ENCODE results near the gene NOXRED1.

NOXRED1 gene

DNA sequence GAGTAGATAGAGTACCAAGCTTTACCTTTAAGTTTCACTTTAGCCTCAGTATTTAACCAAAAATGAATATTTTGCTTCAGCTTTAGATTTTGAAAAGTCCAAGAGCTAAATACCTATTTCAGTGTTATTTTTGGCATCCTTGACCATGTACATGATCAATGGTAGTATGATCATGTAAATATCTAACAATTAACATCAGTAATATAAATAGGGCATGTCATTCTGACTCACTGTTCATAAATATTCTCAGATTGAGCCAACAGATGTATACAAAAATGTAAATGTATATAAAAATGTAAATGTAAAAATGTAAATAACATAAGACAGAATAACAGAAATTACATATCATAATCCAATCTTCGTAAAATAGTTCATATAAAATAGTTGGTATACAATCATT lies 15.3 kb upstream of the NOXRED1 start:
- Histone ChIP-seq H3K9me2 (replicated peaks; ENCODE audit: control insufficient read depth, low read length) (no peaks in the 10 kb centered on the region), H3K27ac (ENCODE audit: low read depth, low read length) (no peak overlapping the region), H3K27me3 (ENCODE audit: control insufficient read depth, low read length) (no peaks in the 10 kb centered on the region), H4K20me1 (ENCODE audit: control insufficient read depth, insufficient read depth, low read depth, low read length) (no peaks in the 10 kb centered on the region), H3K4me2 (ENCODE audit: low read length) (no peak overlapping the region), H3K4me1 (ENCODE audit: control insufficient read depth, low read length) (no peaks in the 10 kb centered on the region), H3K9me3 (ENCODE audit: control insufficient read depth, insufficient read depth, low read length) (no peaks in the 10 kb centered on the region), H3F3A (ENCODE audit: control insufficient read depth, insufficient read depth) (no peaks in the 10 kb centered on the region), H3K4me3 (ENCODE audit: low read length) (no peak overlapping the region), H3K79me2 (ENCODE audit: control insufficient read depth, low read length) (no peaks in the 10 kb centered on the region), H3K36me3 (ENCODE audit: control insufficient read depth, low read length) (peaks cover 57% of the 10 kb centered on the region)
- no peak for TF ChIP-seq CTCF (IDR thresholded peaks at IDR 0.05; ENCODE audit: low read depth, low read length, poor library complexity, severe bottlenecking)
- TF ChIP-seq EZH2phosphoT487 (IDR thresholded peaks at IDR 0.05; ENCODE audit: borderline replicate concordance, low read length) = no peak

DNA sequence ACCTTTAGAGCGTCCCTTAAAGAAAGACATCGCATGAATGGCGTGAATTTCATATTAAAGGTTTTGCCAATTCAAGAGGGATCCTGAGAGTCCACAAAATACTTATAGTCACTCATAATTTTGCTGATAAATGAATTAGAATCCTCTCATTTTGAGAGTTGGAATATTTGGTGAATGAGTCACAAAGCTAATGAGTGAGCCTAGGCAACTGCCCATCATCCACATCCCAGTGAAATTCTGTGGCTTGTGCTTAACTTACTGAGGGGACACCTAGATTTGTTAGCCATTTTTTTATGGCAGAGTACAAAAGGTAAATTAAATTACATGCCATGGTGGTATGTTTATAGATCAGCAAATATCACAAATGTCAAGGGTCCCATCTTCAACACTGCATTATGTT lies 12.7 kb upstream of the NOXRED1 start:
- TF ChIP-seq EZH2phosphoT487 (IDR thresholded peaks at IDR 0.05; ENCODE audit: borderline replicate concordance, low read length) (no peak), CTCF (IDR thresholded peaks at IDR 0.05; ENCODE audit: low read depth, low read length, poor library complexity, severe bottlenecking) (no peak)

GRCh38 chr14:77426396-77426795 lies 3.1 kb upstream of the NOXRED1 start:
- H3F3A ChIP-seq (ENCODE audit: control insufficient read depth, insufficient read depth) = no peaks in the 10 kb centered on the region
- peaks cover 64% of the 10 kb centered on the region for H3K36me3 ChIP-seq (ENCODE audit: control insufficient read depth, low read length)
- no peaks in the 10 kb centered on the region for H3K79me2 ChIP-seq (ENCODE audit: control insufficient read depth, low read length)
- H3K4me1 ChIP-seq (ENCODE audit: control insufficient read depth, low read length) = no peaks in the 10 kb centered on the region
- no peaks in the 10 kb centered on the region for H3K9me3 ChIP-seq (ENCODE audit: control insufficient read depth, insufficient read depth, low read length)
- TF ChIP-seq CTCF (IDR thresholded peaks at IDR 0.05; ENCODE audit: low read depth, low read length, poor library complexity, severe bottlenecking) (no peak), EZH2phosphoT487 (IDR thresholded peaks at IDR 0.05; ENCODE audit: borderline replicate concordance, low read length) (no peak)
- H3K4me3 ChIP-seq (ENCODE audit: low read length) = no peak overlapping the region
- no peaks in the 10 kb centered on the region for H4K20me1 ChIP-seq (ENCODE audit: control insufficient read depth, insufficient read depth, low read depth, low read length)
- no peak overlapping the region for H3K4me2 ChIP-seq (ENCODE audit: low read length)
- no peak overlapping the region for H3K27ac ChIP-seq (ENCODE audit: low read depth, low read length)
- no peaks in the 10 kb centered on the region for H3K27me3 ChIP-seq (ENCODE audit: control insufficient read depth, low read length)
- H3K9me2 ChIP-seq (replicated peaks; ENCODE audit: control insufficient read depth, low read length) = no peaks in the 10 kb centered on the region

More for the DNA sequence above, 12.7 kb upstream of the NOXRED1 start:
- Histone ChIP-seq H3K4me2 (ENCODE audit: low read length) (no peak overlapping the region), H3K9me3 (ENCODE audit: control insufficient read depth, insufficient read depth, low read length) (no peaks in the 10 kb centered on the region), H3K36me3 (ENCODE audit: control insufficient read depth, low read length) (peaks cover 44% of the 10 kb centered on the region), H3F3A (ENCODE audit: control insufficient read depth, insufficient read depth) (no peaks in the 10 kb centered on the region), H3K4me1 (ENCODE audit: control insufficient read depth, low read length) (no peaks in the 10 kb centered on the region), H3K27ac (ENCODE audit: low read depth, low read length) (no peak overlapping the region), H3K27me3 (ENCODE audit: control insufficient read depth, low read length) (no peaks in the 10 kb centered on the region), H3K4me3 (ENCODE audit: low read length) (no peak overlapping the region), H3K9me2 (replicated peaks; ENCODE audit: control insufficient read depth, low read length) (no peaks in the 10 kb centered on the region), H4K20me1 (ENCODE audit: control insufficient read depth, insufficient read depth, low read depth, low read length) (no peaks in the 10 kb centered on the region), H3K79me2 (ENCODE audit: control insufficient read depth, low read length) (no peaks in the 10 kb centered on the region)

DNA sequence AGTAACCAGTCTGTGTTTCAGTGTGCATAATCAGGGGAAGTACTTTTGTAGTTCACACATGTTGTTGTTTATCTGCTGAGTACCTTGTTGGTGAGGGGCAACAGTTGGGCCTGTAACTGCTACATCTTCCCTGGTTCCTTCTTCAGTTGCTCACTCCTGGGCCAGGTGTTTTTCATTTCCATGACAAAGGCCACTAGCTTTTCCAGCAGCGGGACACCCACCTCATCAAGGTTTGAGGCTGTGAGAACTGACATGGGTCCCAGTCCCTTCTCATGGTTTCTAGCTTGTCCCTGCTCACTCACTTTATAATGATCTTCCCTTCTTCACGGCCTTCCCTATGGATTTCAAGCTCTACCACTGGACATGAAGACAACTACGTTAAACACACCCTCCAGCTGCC lies 1.5 kb upstream of the NOXRED1 start:
- no peaks in the 10 kb centered on the region for H3K4me1 ChIP-seq (ENCODE audit: control insufficient read depth, low read length)
- no peaks in the 10 kb centered on the region for H3K27me3 ChIP-seq (ENCODE audit: control insufficient read depth, low read length)
- H3K36me3 ChIP-seq (ENCODE audit: control insufficient read depth, low read length) = peaks cover 56% of the 10 kb centered on the region
- H3K79me2 ChIP-seq (ENCODE audit: control insufficient read depth, low read length) = no peaks in the 10 kb centered on the region
- H3K4me3 ChIP-seq (ENCODE audit: low read length) = no peak overlapping the region
- H3K4me2 ChIP-seq (ENCODE audit: low read length) = no peak overlapping the region
- no peaks in the 10 kb centered on the region for H3K9me2 ChIP-seq (replicated peaks; ENCODE audit: control insufficient read depth, low read length)
- TF ChIP-seq CTCF (IDR thresholded peaks at IDR 0.05; ENCODE audit: low read depth, low read length, poor library complexity, severe bottlenecking) (no peak), EZH2phosphoT487 (IDR thresholded peaks at IDR 0.05; ENCODE audit: borderline replicate concordance, low read length) (no peak)
- no peaks in the 10 kb centered on the region for H3K9me3 ChIP-seq (ENCODE audit: control insufficient read depth, insufficient read depth, low read length)
- H3K27ac ChIP-seq (ENCODE audit: low read depth, low read length) = no peak overlapping the region
- no peaks in the 10 kb centered on the region for H4K20me1 ChIP-seq (ENCODE audit: control insufficient read depth, insufficient read depth, low read depth, low read length)
- no peaks in the 10 kb centered on the region for H3F3A ChIP-seq (ENCODE audit: control insufficient read depth, insufficient read depth)

Data from DOHH2 (cell line).